NCI-H2196 (cell line): Measurements from ENCODE around the gene SYT1.
"Not testable (repeated sequence)": the region's sequence is repeated elsewhere in the genome, so short reads cannot be mapped to it uniquely, and the experiment has no call there.

ENCODE experiments used
- DNase-seq: peaks from one replicate; lab custom pipeline; 2025; ENCODE audit not compliant: unreplicated experiment; lab: John Stamatoyannopoulos, UW

The SYT1 gene

GRCh38 chr12:79423560-79423959, 559.0 kb downstream of the SYT1 start:
- DNase-seq = no peak

- peak; percentile 63 for DNase-seq
Measured at GRCh38 chr12:79424109-79424721, 559.6 kb downstream of the SYT1 start.

- DNase-seq = no peak
Measured at GRCh38 chr12:79426121-79426520, 561.5 kb downstream of the SYT1 start.

- DNase-seq = not testable (repeated sequence)
Measured at GRCh38 chr12:79426744-79427143, 562.2 kb downstream of the SYT1 start.

GRCh38 chr12:79433465-79434072, 569.0 kb downstream of the SYT1 start:
- DNase-seq = no peak

GRCh38 chr12:79434561-79434960, 570.0 kb downstream of the SYT1 start:
- no peak for DNase-seq

GRCh38 chr12:79435742-79436141, 571.2 kb downstream of the SYT1 start:
- no peak for DNase-seq

GRCh38 chr12:79438480-79439174, 574.1 kb downstream of the SYT1 start:
- no peak for DNase-seq

- no peak for DNase-seq
Measured at GRCh38 chr12:79439175-79439825, 574.7 kb downstream of the SYT1 start.

- DNase-seq = no peak
Measured at GRCh38 chr12:79441534-79441933, 577.0 kb downstream of the SYT1 start.

GRCh38 chr12:79442396-79442795, 577.8 kb downstream of the SYT1 start:
- DNase-seq = no peak

- no peak for DNase-seq
Measured at GRCh38 chr12:79444089-79444488, 579.5 kb downstream of the SYT1 start.

GRCh38 chr12:79448816-79449215, 584.2 kb downstream of the SYT1 start:
- DNase-seq = no peak

- no peak for DNase-seq
Measured at GRCh38 chr12:79451365-79451764, 586.8 kb downstream of the SYT1 start.

GRCh38 chr12:79451978-79452377, 587.4 kb downstream of the SYT1 start:
- no peak for DNase-seq

GRCh38 chr12:79452906-79453305, 588.3 kb downstream of the SYT1 start:
- no peak for DNase-seq

- no peak for DNase-seq
Measured at GRCh38 chr12:79453820-79454219, 589.2 kb downstream of the SYT1 start.

- no peak for DNase-seq
Measured at GRCh38 chr12:79454338-79454843, 589.8 kb downstream of the SYT1 start.

- no peak for DNase-seq
Measured at GRCh38 chr12:79455286-79455685, 590.7 kb downstream of the SYT1 start.

- DNase-seq = no peak
Measured at GRCh38 chr12:79482323-79482722, 617.7 kb downstream of the SYT1 start.

GRCh38 chr12:79482921-79483320, 618.3 kb downstream of the SYT1 start:
- DNase-seq = no peak

- no peak for DNase-seq
Measured at GRCh38 chr12:79486154-79486553, 621.6 kb downstream of the SYT1 start.
